ENCODE results near the gene PATE1.

Gene PATE1

GRCh38 chr11:125787827-125788226 is 41.7 kb downstream of the PATE1 start, which contains the start of gene PATE3:
Gene PATE3, plus strand, starts transcription at chr11:125788127. Its CDS starts 25 bp downstream, at chr11:125788152.
- in situ Hi-C loops (cut with MboI; ENCODE audit: low sequenced_read_pairs): no loop called here

GRCh38 chr11:125790825-125791224 is 44.7 kb downstream of the PATE1 start:
- in situ Hi-C loops (cut with MboI; ENCODE audit: low sequenced_read_pairs): no loop called here

- in situ Hi-C loops (cut with MboI; ENCODE audit: low sequenced_read_pairs): no loop called here
These were observed 51.6 kb downstream of the PATE1 start for GRCh38 chr11:125797641-125798040.

All from hTERT RPE-1 (cell line).